BJ (cell line): ENCODE results near the gene PDGFB. TPM values are rescaled to one million over a fixed set of nuclear protein-coding genes. Genes with fewer than 3 reads are reported as not detected.
A peak's percentile ranks its signal among the peaks of the same experiment; 100 is the strongest.
"Not testable (repeated sequence)": the region's sequence is repeated elsewhere in the genome, so short reads cannot be mapped to it uniquely, and the experiment has no call there.

Experiments
- CTCF ChIA-PET: fragments of 350-600 bp; formaldehyde crosslinking; extraction: SDS; loops from one replicate; lab custom pipeline; 2021; ENCODE audit warnings: antibody characterized with exemption, inconsistent platforms; lab: Yijun Ruan, JAX
- POLR2A ChIA-PET: fragments of 300-600 bp; sonication (Branson Sonifier 250); formaldehyde crosslinking; extraction: SDS; loops from one replicate; lab custom pipeline; 2021; ENCODE audit warnings: antibody characterized with exemption; lab: Charles Lee
- DNase-seq: peaks from one replicate; pipeline ENCODE4 v3.0.0-alpha.2; 2011; ENCODE audit warnings: low read depth
- H3K27me3 ChIP-seq: 2 replicates; pipeline ENCODE4 v1.6.0; 2011; ENCODE audit warnings: low read length; ENCODE audit not compliant: control insufficient read depth, insufficient read depth
- H3K36me3 ChIP-seq: 2 replicates; pipeline ENCODE4 v1.5.1; 2011; ENCODE audit warnings: low read length; ENCODE audit not compliant: control insufficient read depth, insufficient read depth
- H3K4me3 ChIP-seq: 2 replicates; pipeline ENCODE4 v1.5.1; 2011; ENCODE audit warnings: low read depth, mild to moderate bottlenecking, control low read depth, low read length
- CTCF ChIP-seq: IDR thresholded peaks from 2 replicates; pipeline ENCODE4 v1.5.1; 2011; ENCODE audit warnings: low read depth, mild to moderate bottlenecking, control low read depth, inconsistent platforms, low read length, moderate library complexity; ENCODE audit not compliant: insufficient read depth
- polyA plus RNA-seq: library from polyadenylated mRNA; depleted of rRNA; stranded (reverse); fragments of >200 nt; gene quantifications from 2 replicates; pipeline ENCODE4 v1.2.3, GENCODE V29; 2011

Gene PDGFB
- polyA plus RNA-seq, 1 experiment: 0.13 TPM

- no peak for DNase-seq
- CTCF ChIA-PET: no interaction called here
- POLR2A ChIA-PET: no interaction called here
- Histone ChIP-seq H3K27me3 (peaks cover 4% of the 10 kb centered on the region), H3K4me3 (no peak overlapping the region), H3K36me3 (no peaks in the 10 kb centered on the region)
- TF ChIP-seq CTCF: no peak
Measured at GRCh38 chr22:39219071-39220039, 25.4 kb downstream of the PDGFB start.

GRCh38 chr22:39218432-39218831 is 26.4 kb downstream of the PDGFB start:
- H3K27me3 ChIP-seq, POLR2A ChIA-PET, H3K36me3 ChIP-seq, CTCF ChIA-PET, DNase-seq, H3K4me3 ChIP-seq: not testable (repeated sequence)

- Histone ChIP-seq H3K27me3 (no peaks in the 10 kb centered on the region), H3K4me3 (no peak overlapping the region), H3K36me3 (no peaks in the 10 kb centered on the region)
- ChIA-PET POLR2A (no interaction called here), CTCF (interaction anchor here (1.0 to 1.9 kb wide), 5 partner anchors 9 to 95 kb away, joined by 3 to 5 read pairs (median 4); no protein-coding TSS in a partner anchor)
- no peak for TF ChIP-seq CTCF
- DNase-seq: no peak
Measured at GRCh38 chr22:39216143-39216490, 28.7 kb downstream of the PDGFB start.

- ChIA-PET CTCF (interaction anchor here (0.7 to 1.9 kb wide), 7 partner anchors 8 to 95 kb away, joined by 3 to 6 read pairs (median 4); no protein-coding TSS in a partner anchor), POLR2A (no interaction called here)
- Histone ChIP-seq H3K36me3 (no peaks in the 10 kb centered on the region), H3K4me3 (no peak overlapping the region), H3K27me3 (no peaks in the 10 kb centered on the region)
- DNase-seq: no peak
- peak; percentile 23 for TF ChIP-seq CTCF
Measured at GRCh38 chr22:39215426-39216142, 29.2 kb downstream of the PDGFB start.

- no peaks in the 10 kb centered on the region for H3K27me3 ChIP-seq
- H3K36me3 ChIP-seq: no peaks in the 10 kb centered on the region
- TF ChIP-seq CTCF: no peak
- ChIA-PET POLR2A (no interaction called here), CTCF (interaction anchor here (0.7 to 1.9 kb wide), 5 partner anchors 9 to 96 kb away, joined by 3 to 6 read pairs (median 4); no protein-coding TSS in a partner anchor)
- no peak overlapping the region for H3K4me3 ChIP-seq
- no peak for DNase-seq
Measured at GRCh38 chr22:39215070-39215396, 29.7 kb downstream of the PDGFB start.
